Smooth muscle cell (in vitro differentiated cells): ENCODE data around the gene TNFRSF21. TPM values are rescaled to one million over a fixed set of nuclear protein-coding genes. Genes with fewer than 3 reads are reported as not detected.

Source experiments
- DNase-seq: peaks from one replicate; lab custom pipeline; 2025; ENCODE audit not compliant: unreplicated experiment; lab: John Stamatoyannopoulos, UW
- H2AFZ ChIP-seq: fragments of 200-600 bp; sonication (generic); 2 replicates; pipeline ENCODE4 v1.6.0; 2016; ENCODE audit warnings: antibody characterized with exemption, low read depth, mild to moderate bottlenecking
- H3F3A ChIP-seq: fragments of 200-600 bp; sonication (generic); 2 replicates; pipeline ENCODE4 v1.6.0; 2017; ENCODE audit warnings: antibody characterized with exemption, low read depth
- H3K27ac ChIP-seq: fragments of 200-600 bp; sonication (generic); 2 replicates; pipeline ENCODE4 v1.5.1; 2016; ENCODE audit warnings: low read depth, mild to moderate bottlenecking
- H3K27me3 ChIP-seq: fragments of 200-600 bp; sonication (generic); 2 replicates; pipeline ENCODE4 v1.6.1; 2016; ENCODE audit warnings: low read depth, mild to moderate bottlenecking
- H3K36me3 ChIP-seq: fragments of 200-600 bp; sonication (generic); 2 replicates; pipeline ENCODE4 v1.5.1; 2016; ENCODE audit warnings: low read depth
- H3K4me1 ChIP-seq: fragments of 200-600 bp; sonication (generic); 2 replicates; pipeline ENCODE4 v1.5.1; 2016; ENCODE audit warnings: low read depth
- H3K4me2 ChIP-seq: fragments of 200-600 bp; sonication (generic); 2 replicates; pipeline ENCODE4 v1.6.0; 2016; ENCODE audit warnings: mild to moderate bottlenecking
- H3K4me3 ChIP-seq: fragments of 200-600 bp; sonication (generic); 2 replicates; pipeline ENCODE4 v1.5.1; 2016; ENCODE audit warnings: mild to moderate bottlenecking
- H3K79me2 ChIP-seq: fragments of 200-600 bp; sonication (generic); 2 replicates; pipeline ENCODE4 v1.6.0; 2016; ENCODE audit warnings: low read depth, mild to moderate bottlenecking
- H3K9ac ChIP-seq: fragments of 200-600 bp; sonication (generic); 2 replicates; pipeline ENCODE4 v1.6.0; 2016; ENCODE audit warnings: low read depth
- H3K9me3 ChIP-seq: fragments of 200-600 bp; sonication (generic); replicated peaks from 2 replicates; pipeline ENCODE4 v1.5.1; 2016; ENCODE audit warnings: low read depth
- H4K20me1 ChIP-seq: fragments of 200-600 bp; sonication (generic); 2 replicates; pipeline ENCODE4 v1.6.0; 2016; ENCODE audit warnings: low read depth
- CTCF ChIP-seq: fragments of 200-600 bp; sonication (generic); IDR thresholded peaks from 2 replicates; pipeline ENCODE4 v1.5.1; 2017; ENCODE audit warnings: borderline replicate concordance, mild to moderate bottlenecking, antibody characterized with exemption; ENCODE audit not compliant: insufficient read depth, poor library complexity, severe bottlenecking
- WGBS: methylation state at CpG from one replicate; pipeline ENCODE4 v1.1.7; 2016; ENCODE audit warnings: low lambda C conversion rate; 5-methylcytosine and 5-hydroxymethylcytosine counted together
- polyA plus RNA-seq: library from polyadenylated mRNA; unstranded; fragments of >200 nt; fragmentation: Nextera tagmentation; extraction: Ambion mirVana; gene quantifications from 2 replicates; pipeline ENCODE4 v1.2.1, GENCODE V29; 2016
- total RNA-seq: library from RNA; depleted of rRNA; stranded (reverse); fragments of >200 nt; gene quantifications from 2 replicates; pipeline ENCODE4 v1.2.3, GENCODE V29; 2014

The TNFRSF21 gene
- total and polyA plus RNA-seq, 2 experiments from 2014 or later = 30.1 to 32.8 TPM

- H4K20me1 ChIP-seq = no peaks in the 10 kb centered on the region
- 96% methylated on average over 1 of the region's 1 CpG for WGBS
- H3K4me1 ChIP-seq = no peaks in the 10 kb centered on the region
- H3K27ac ChIP-seq = no peak overlapping the region
- TF ChIP-seq CTCF = no peak
- H3K4me2 ChIP-seq = no peak overlapping the region
- H3K9me3 ChIP-seq = no peaks in the 10 kb centered on the region
- H2AFZ ChIP-seq = no peak overlapping the region
- no peaks in the 10 kb centered on the region for H3K36me3 ChIP-seq
- peaks cover 8% of the 10 kb centered on the region for H3K79me2 ChIP-seq
- H3K9ac ChIP-seq = no peak overlapping the region
- no peak overlapping the region for H3K4me3 ChIP-seq
- H3K27me3 ChIP-seq = no peaks in the 10 kb centered on the region
- no peaks in the 10 kb centered on the region for H3F3A ChIP-seq
- no peak for DNase-seq
These were observed 74.3 kb downstream of the TNFRSF21 start for GRCh38 chr6:47235421-47235820.

- H3K36me3 ChIP-seq = no peaks in the 10 kb centered on the region
- 94% methylated on average over 30 of the region's 30 CpGs for WGBS
- H3K27me3 ChIP-seq = no peaks in the 10 kb centered on the region
- no peaks in the 10 kb centered on the region for H4K20me1 ChIP-seq
- H3K27ac ChIP-seq = no peak overlapping the region
- H3F3A ChIP-seq = no peaks in the 10 kb centered on the region
- H3K9ac ChIP-seq = no peak overlapping the region
- H3K4me1 ChIP-seq = no peaks in the 10 kb centered on the region
- H3K4me3 ChIP-seq = no peak overlapping the region
- TF ChIP-seq CTCF = no peak
- no peaks in the 10 kb centered on the region for H3K79me2 ChIP-seq
- no peak overlapping the region for H2AFZ ChIP-seq
- no peaks in the 10 kb centered on the region for H3K9me3 ChIP-seq
- no peak overlapping the region for H3K4me2 ChIP-seq
- no peak for DNase-seq
These were observed 75.3 kb downstream of the TNFRSF21 start for GRCh38 chr6:47234266-47234933.

GRCh38 chr6:47231151-47231550 is 78.6 kb downstream of the TNFRSF21 start:
- DNase-seq = no peak
- Histone ChIP-seq H4K20me1 (no peaks in the 10 kb centered on the region), H3K79me2 (no peaks in the 10 kb centered on the region), H3K9me3 (no peaks in the 10 kb centered on the region), H3K27ac (no peak overlapping the region), H3K4me2 (no peak overlapping the region), H3K27me3 (no peaks in the 10 kb centered on the region), H3K4me3 (no peak overlapping the region), H3K9ac (no peak overlapping the region), H3F3A (no peaks in the 10 kb centered on the region), H3K4me1 (no peaks in the 10 kb centered on the region), H2AFZ (no peak overlapping the region), H3K36me3 (no peaks in the 10 kb centered on the region)
- no peak for TF ChIP-seq CTCF
- 96% methylated on average over 4 of the region's 4 CpGs for WGBS

GRCh38 chr6:47230579-47230978 is 79.1 kb downstream of the TNFRSF21 start:
- Histone ChIP-seq H3K27ac (no peak overlapping the region), H3K4me1 (no peaks in the 10 kb centered on the region), H3K4me2 (no peak overlapping the region), H3K36me3 (no peaks in the 10 kb centered on the region), H3K27me3 (no peaks in the 10 kb centered on the region), H3F3A (no peaks in the 10 kb centered on the region), H3K9ac (no peak overlapping the region), H2AFZ (no peak overlapping the region), H3K9me3 (no peaks in the 10 kb centered on the region), H4K20me1 (no peaks in the 10 kb centered on the region), H3K79me2 (no peaks in the 10 kb centered on the region), H3K4me3 (no peak overlapping the region)
- no peak for TF ChIP-seq CTCF
- 93% methylated on average over 6 of the region's 6 CpGs for WGBS
- DNase-seq = no peak
